ENCODE data around the gene DUSP16.
"Not testable (repeated sequence)": the region's sequence is repeated elsewhere in the genome, so short reads cannot be mapped to it uniquely, and the experiment has no call there.

The DUSP16 gene

DNA sequence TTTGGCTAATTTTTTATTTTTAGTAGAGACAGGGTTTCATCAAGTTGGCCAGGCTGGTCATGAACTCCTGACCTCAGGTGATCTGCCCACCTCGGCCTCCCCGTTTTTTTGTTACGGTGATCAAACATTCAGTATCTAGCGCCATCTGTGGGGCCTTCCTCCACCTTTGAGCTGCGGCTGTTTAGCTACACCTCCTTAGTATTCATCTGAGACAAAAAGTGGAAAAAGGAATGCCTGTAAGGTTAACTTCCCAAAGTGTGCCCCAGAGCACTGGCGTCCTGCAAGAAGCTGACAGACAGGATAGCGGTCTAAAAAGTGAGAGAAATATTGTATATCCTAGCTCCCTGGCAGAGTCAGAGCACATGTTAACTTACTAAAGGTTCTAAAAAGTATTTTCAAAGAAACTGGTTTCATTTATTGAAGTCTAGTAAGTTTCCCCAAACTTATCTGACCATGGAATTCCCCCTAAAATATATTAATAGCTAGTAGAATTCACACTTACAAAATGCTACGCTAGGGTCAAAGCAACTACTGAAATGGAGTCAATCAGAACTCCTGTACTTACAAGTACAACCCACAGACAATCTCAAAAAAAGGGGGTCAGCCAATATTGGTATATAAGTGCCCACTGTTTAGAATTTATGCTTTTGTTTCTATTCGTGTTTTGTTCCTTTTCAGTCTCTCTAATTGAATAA lies 59.1 kb downstream of the DUSP16 start:
- DNase-seq (ENCODE audit: extremely low spot score, insufficient read length, low read depth) (no peak), FAIRE-seq (peak; percentile 63)

DNA sequence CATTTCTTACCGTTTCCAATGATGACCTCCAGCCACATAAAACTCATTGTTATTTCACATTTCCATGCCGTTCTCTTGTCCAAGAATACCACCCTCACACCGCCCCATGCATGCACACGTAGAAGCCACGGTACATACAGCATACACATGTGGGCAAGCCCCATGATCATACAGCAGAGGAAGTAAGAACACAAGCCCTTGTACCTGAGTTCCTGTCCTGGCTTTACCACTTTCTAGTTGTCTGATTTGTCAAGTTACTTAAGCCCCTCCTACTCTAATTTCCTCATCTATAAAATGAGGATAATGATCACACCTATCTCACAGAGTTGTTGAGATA lies 59.9 kb downstream of the DUSP16 start:
- FAIRE-seq = peak; percentile 56
- DNase-seq (ENCODE audit: extremely low spot score, insufficient read length, low read depth) = no peak

DNA sequence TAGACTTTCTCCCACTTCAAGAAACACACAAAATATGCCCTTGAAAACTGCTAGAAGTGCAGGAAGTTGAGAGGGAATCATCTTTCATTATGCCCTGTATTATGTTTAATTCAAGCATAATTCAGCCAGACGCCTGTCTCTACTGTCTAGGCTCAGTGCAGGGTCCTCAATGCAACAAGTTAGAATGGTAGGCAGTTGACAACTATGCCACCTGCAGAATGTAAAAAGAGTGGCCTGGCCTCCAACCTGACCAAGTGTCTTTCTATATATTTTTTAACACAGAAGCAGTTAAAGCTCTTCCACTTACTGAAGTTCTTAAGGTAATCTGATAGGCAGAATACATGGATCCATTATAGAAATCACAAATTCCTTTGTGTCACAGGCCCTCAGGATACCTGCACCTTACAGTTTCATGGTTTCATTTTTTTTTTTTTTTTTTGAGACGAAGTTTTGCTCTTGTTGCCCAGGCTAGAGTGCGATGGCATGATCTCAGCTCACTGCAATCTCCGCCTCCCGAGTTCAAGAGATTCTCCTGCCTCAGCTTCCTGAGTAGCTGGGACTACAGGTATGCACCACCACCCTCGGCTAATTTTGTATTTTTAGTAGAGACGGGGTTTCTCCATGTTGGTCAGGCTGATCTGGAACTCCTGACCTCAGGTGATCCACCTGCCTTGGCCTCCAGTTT lies 60.4 kb downstream of the DUSP16 start:
- peak; percentile 36 for FAIRE-seq
- not testable (repeated sequence) for DNase-seq (ENCODE audit: extremely low spot score, insufficient read length, low read depth)

DNA sequence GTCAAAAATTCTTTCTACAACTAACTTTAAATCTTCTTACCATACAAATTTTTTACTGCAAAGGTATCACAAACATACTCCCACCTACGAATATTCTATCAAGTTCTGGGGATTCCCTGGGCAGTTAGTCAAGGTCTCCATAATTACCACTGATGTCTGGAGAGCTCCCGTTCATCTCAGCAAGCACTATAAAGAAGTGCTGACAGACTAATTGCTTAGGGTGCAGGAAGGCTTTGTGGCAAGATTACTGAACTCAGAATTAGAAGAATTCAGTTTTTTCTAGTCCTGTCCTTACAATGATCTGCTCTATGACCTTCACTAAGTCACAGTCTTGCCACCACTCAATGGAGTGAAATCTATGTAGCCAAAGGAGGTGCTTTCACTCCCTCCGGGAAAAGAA lies 61.5 kb downstream of the DUSP16 start:
- DNase-seq (ENCODE audit: extremely low spot score, insufficient read length, low read depth) = no peak
- no peak for FAIRE-seq

DNA sequence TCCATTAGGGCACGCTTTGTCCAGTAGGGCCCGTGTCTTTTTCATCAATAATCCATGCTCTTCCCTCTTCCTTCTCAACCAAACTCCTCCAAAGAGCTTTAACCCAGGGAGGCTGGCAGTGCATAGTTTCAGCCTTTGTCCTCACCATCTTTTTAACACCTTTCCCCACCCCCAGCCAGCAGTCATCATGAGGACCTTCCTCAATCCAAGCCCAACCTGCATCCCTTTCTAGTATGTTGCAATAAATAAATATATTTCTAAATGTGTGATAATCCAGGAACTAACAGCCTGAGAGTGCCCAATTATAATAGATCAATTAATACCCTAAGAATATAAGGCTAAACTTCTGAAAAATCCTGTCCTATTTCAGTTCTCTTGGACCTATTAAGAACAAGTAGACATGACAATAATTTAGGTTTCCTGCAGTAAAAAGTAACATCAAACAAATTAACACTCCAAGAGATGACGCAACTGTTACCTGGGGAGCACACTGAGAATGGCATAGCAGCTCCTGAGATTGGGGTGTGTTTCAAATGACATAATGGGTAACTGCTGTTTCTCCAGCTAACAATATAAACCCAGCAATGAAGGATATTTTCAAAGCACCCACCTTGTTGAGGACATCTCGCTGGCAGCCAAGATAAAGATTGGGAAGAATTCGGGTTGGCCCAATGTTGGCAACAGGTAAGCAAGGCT lies 62.6 kb downstream of the DUSP16 start:
- no peak for DNase-seq (ENCODE audit: extremely low spot score, insufficient read length, low read depth)

DNA sequence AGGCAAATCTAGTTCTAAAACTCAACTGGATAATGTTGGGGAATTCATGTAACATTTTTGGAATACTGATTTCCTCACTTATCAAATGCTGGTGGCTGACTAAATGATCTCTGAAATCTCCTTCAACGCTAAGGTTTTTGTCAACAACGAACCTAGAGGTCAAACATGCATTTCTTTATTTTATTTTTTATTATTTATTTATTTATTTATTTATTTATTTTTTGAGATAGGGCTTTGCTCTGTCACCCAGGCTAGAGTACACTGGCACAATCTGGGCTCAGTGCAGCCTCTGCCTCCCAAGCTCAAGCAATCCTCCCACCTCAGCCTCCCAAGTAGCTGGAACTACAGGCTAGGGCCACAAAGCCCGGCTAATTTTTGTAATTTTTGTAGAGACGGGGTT lies 64.5 kb downstream of the DUSP16 start:
- FAIRE-seq = no peak
- DNase-seq (ENCODE audit: extremely low spot score, insufficient read length, low read depth) = no peak

More for the DNA sequence above, 62.6 kb downstream of the DUSP16 start:
- no peak for FAIRE-seq

DNA sequence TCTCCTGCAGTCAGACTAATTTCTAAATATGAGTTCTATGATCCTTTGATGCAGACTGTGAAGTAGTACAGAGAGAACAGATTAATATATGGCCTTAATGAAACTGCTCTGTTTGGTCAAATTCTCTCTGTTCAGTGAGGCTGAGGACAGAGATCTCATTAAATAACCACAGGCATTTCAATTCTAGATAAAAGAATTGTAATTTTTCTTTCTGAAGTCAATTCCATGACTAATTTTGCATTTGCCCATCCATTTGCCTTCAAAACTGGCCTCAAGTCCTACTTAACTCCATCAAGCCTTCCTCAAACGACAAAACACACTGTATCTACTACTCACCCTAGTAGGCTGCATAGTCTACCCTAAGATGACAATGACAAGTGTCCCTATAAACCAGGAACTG lies 67.1 kb downstream of the DUSP16 start:
- no peak for FAIRE-seq

DNA sequence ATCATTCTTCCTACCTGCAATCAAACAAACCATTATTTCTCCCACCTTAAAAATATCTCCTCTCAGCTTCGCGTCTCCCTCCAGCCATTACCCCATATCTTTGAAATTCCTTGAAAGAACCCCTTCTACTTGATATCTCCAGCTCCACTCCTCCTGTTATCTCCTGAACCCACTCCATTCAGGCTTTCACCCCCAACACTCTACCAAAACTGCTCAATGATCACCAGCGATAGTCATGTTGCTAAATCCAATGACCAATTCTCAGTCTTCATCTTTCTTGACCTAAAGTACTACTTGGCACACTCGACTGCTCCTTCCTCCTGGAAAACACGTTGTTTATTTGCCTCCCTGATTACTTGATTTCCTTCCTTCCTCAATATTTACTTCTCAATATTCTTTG lies 70.1 kb downstream of the DUSP16 start:
- FAIRE-seq (no peak), DNase-seq (ENCODE audit: extremely low spot score, insufficient read length, low read depth) (no peak)

More for the DNA sequence above, 67.1 kb downstream of the DUSP16 start:
- DNase-seq (ENCODE audit: extremely low spot score, insufficient read length, low read depth) = no peak

DNA sequence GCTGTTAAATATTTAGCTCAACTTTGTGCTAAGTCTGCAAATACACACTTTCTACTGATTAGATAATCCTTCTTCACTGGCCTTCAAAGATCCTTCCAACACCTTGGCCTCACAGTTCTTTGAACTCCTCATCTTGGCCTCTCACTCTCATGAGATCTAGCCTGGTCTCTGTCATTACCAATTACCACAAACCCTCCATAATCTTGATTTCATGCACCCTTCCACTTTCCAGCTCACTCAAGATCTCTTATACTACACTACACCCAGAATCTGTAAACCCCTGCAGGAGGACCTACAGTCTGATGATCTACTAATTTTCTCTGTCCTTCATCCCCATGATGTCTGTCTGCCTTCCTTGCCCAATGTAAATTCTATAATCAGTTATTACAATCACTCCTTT lies 71.1 kb downstream of the DUSP16 start:
- no peak for DNase-seq (ENCODE audit: extremely low spot score, insufficient read length, low read depth)
- FAIRE-seq = no peak

DNA sequence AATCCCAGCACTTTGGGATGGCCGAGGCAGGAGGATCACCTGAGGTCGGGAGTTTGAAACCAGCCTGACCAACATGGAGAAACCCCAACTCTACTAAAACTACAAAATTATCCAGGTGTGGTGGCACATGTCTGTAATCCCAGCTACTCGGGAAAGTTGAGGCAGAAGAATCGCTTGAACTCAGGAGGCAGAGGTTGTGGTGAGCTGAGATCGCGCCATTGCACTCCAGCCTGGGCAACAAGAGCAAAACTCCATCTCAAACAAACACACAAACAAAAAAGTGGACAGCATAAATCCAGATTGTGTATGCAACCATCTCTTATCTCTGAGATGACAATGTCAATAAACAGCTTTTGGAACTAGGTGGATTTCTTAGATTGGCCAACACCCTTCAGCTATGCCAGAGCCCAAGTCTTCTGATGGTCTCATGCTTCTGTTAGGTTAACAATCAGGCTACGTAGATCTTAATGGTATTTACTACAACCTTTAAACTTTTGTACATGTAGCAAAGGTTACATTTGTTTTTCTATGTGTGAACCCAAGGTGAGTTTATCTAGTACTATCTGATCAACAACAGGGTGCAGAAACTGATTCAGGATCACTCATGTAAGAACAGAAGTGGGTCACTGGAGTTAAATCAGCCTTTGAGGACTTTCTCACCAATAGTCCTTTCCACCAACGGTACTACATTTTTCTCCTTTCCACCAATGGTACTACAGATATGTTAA lies 73.7 kb downstream of the DUSP16 start:
- DNase-seq (ENCODE audit: extremely low spot score, insufficient read length, low read depth) = no peak
- FAIRE-seq = no peak

DNA sequence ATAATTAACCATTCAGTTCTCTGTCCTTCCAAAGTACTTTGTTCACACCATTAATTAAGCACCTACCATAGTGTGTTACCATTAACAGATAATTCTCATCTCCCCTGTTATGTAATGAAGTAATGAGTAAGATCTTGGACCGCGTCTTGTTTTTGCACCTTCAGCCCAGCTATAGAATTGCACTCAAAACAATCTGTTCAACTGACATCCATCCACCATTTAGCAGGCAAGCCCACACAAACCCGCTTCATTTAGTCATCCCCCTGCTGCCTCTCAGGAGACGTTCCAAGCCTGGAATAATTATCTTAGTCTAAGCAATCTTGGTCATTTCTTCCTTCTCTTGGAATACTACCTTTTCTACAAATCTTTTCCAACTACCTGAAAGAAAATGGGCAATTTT lies 74.4 kb downstream of the DUSP16 start:
- FAIRE-seq (no peak), DNase-seq (ENCODE audit: extremely low spot score, insufficient read length, low read depth) (no peak)

DNA sequence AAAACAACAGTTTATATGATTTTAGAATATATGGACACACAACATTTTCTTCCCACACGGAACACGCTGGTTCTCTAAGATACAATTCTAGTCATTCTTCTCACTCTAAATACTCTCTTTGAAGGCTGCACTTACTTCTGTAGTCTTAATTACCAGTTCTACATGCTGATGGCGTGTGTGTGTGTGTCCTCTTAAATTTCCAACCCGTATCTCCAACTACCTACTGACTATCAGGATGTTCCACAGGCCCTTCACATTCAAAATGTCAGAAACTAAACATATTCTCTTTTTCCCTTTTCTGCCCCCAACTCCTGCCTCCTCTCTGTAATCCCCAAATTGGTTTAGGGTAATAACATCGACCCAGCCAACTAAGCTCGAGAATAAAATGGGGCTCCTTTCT lies 75.2 kb downstream of the DUSP16 start:
- no peak for FAIRE-seq
- no peak for DNase-seq (ENCODE audit: extremely low spot score, insufficient read length, low read depth)

DNA sequence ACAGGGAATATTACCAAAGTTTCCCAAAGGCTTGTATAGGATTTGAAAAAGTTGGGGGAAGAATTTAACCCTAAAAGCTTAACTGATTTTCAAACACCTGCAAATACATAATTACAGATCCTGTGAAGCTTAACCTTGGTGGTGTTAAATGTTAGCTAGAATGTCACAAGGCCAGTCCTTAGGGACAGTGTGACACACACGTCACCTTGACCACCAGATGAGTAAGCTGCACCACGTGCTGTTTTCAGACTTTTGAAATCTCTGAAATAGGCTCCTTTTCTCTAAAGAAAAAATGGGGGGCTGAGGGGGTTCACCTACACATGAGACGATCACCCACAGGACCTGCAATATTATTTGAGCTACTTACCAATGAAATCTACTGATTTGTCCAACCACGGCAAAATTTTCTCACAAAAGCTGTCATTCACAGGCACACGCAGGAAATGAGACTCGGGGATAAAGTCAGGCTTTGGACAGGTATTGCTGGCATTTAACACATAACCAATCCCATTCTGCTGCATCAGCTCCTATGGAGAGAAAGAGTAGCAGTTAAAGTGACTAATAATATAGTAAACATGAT lies 75.9 kb downstream of the DUSP16 start:
- DNase-seq (ENCODE audit: extremely low spot score, insufficient read length, low read depth) (peak; percentile 51), FAIRE-seq (peak; percentile 97)

DNA sequence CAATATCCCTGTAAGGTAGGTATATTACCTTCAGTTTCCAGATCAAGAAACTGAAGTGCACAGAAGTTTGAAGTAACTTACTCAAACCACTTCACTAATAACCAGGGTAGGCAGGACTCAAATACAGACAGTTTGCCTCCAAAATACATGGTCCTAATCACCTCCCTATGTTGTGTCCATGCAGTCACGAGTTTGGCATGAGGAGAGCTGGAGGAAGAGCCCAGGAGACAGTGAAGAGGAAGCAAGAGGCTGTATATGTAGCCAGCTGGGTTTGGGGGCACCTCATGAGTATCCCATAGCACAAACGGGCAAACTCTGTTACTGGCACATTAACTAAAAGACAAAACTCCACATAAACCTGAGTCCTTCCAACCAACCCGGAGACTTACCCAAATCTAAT lies 79.2 kb downstream of the DUSP16 start:
- FAIRE-seq = no peak
- DNase-seq (ENCODE audit: extremely low spot score, insufficient read length, low read depth) = no peak

DNA sequence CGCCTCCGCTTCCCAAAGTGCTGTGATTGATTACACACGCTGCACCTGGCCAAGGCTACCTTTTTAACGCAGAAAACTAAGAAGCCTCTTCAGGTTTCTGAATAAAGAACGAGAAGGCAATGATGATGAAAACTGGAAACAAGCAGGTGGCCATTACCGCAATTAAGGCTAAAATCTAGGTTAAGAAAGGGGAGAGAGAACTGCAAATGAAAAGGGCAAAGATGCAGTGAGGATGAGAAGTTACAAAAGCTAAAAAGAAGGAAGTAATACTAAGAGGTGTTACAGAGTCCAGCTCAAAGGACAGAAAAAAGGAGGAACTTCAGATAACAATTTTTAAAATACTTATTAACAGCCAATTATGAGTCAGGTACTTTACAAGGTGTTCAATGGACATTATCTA lies 79.7 kb downstream of the DUSP16 start:
- DNase-seq (ENCODE audit: extremely low spot score, insufficient read length, low read depth) (no peak), FAIRE-seq (peak; percentile 74)

DNA sequence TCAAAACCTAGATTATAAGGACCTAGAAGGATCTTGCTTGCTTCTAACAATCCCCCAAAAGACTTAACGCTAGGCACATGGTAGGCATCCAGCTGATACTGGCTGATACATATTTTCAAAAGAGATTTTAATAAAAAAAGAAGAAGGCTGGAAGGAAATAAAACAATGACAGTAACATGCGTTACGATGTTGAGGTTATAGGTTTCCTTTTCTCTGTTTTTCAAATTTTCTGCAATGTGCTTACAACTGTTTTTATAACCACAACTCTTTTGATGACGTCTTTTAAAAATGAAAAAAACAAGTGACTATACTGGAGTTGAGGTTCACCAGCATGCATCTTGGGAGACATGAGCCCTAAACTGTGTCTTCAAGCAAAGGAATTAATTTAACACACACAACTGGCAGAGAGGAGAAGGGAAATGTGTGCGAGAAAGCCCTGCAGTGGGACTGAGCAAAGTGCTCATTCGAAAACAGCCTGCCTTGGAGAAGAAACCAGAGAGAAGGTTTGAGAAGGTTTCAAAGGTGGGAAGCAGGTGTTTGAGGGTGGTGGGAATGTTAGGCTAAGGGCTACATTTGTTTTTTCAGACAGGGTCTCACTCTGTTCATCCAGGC lies 80.4 kb downstream of the DUSP16 start:
- no peak for FAIRE-seq

DNA sequence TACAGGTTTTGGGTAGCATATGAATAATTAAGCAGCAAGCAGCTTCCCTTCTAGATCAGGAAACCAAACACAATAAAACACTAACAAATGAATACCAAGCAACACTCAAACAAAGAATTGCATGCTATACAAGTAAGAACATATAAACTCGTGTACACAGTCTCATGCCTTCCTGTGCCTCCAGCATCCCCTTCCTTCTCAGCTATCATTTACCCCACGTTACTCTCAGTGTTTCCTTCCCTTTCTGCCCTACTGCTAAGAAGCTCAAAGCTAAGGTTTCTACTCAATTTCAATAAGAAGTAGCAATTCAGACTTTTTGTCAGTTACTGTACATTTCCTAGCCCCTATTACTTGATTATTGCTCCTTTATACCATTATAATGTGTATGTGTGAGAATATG lies 81.0 kb downstream of the DUSP16 start:
- no peak for DNase-seq (ENCODE audit: extremely low spot score, insufficient read length, low read depth)
- no peak for FAIRE-seq

More for the DNA sequence above, 80.4 kb downstream of the DUSP16 start:
- no peak for DNase-seq (ENCODE audit: extremely low spot score, insufficient read length, low read depth)

DNA sequence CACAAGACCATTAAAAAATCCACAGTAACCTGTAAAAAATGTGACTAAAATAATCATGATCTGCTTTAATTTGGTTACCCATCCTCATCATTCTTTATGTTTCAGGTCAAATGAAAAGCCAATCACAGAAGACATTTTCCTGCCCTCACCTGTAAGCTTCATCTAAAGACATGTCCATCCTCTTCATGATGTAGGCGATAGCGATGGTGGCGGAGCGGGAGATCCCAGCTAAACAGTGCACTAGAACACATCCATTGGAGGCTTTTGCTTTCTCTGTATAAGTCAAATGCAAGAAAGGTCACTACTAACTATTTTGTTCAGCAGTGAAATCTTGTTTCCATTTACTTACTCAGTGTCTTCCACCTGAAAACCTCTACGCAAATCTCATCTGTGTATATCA lies 82.6 kb downstream of the DUSP16 start:
- no peak for DNase-seq (ENCODE audit: extremely low spot score, insufficient read length, low read depth)
- peak; percentile 41 for FAIRE-seq

DNA sequence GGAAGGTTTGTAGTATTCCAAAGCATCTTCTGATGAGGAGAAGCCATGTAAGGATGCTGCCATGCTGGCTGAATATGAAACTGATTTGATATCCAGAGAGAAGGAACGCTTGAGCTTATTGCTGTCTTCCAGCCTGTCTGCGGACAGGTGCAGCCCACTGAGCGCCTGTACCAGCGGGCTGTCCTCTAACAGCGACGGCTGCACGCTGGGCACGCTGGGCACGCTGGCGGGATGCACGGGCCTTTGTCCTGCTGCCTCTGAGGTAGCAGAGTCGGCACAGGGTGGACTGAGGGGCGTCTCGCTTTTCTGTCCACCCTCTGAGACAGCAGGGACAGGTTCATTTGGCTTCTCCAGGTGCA lies 85.2 kb downstream of the DUSP16 start:
- FAIRE-seq = no peak
- DNase-seq (ENCODE audit: extremely low spot score, insufficient read length, low read depth) = no peak
